Measurements from ENCODE around the gene RNF148.
"Not testable (repeated sequence)": the region's sequence is repeated elsewhere in the genome, so short reads cannot be mapped to it uniquely, and the experiment has no call there.

RNF148 gene

DNA sequence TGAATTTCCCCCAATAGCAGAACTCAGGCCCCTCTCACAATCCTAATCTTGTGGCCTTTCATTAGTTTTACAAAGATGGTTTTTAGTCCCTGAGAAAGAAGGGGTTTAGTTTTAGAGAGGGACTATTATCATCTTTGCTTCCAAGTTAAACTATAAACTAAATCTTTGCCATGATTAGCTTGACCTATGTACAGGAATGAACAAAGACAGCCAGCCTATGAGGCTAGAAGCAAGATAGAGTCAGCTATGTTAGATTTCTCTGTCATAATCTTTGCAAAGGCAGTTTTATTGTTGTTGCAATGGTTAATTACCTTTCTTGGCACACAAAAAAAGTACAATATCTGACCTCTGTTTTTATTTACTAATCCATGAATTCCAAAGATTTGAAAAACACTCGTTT lies 22.9 kb downstream of the RNF148 start:
- H3K36me3 Mint-ChIP-seq, result no peaks in the 10 kb centered on the region
- no peak overlapping the region for H3K27ac Mint-ChIP-seq
- no peak for DNase-seq
- peaks cover 8% of the 10 kb centered on the region for H3K9me3 Mint-ChIP-seq
- CTCF ChIA-PET, result no interaction called here
- H3K27me3 Mint-ChIP-seq, result no peaks in the 10 kb centered on the region
- no peak overlapping the region for H3K4me3 Mint-ChIP-seq
- H3K4me1 Mint-ChIP-seq, result no peaks in the 10 kb centered on the region

DNA sequence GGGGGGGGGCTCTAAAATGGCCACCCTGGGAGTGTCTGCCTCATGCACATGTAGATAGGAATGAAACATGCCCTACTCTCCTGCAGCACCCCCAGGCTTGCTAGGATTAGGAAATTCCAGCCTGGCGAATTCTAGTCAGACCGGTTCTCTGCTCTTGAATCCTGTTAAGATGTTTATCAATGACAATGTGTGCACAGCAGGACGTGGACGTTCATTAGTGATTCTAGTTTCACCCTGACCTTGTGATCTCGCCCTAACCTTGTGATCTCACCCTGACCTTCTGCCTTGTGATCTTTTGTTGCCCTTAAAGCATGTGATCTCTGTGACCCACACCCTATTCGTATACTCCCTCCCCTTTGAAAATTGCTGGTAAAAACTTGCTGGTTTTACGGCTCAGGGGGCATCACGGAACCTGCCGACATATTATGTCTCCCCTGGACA lies 23.4 kb downstream of the RNF148 start:
- CTCF ChIA-PET, H3K9me3 Mint-ChIP-seq, H3K27ac Mint-ChIP-seq, H3K36me3 Mint-ChIP-seq, H3K27me3 Mint-ChIP-seq, DNase-seq, H3K4me3 Mint-ChIP-seq, H3K4me1 Mint-ChIP-seq: not testable (repeated sequence)

DNA sequence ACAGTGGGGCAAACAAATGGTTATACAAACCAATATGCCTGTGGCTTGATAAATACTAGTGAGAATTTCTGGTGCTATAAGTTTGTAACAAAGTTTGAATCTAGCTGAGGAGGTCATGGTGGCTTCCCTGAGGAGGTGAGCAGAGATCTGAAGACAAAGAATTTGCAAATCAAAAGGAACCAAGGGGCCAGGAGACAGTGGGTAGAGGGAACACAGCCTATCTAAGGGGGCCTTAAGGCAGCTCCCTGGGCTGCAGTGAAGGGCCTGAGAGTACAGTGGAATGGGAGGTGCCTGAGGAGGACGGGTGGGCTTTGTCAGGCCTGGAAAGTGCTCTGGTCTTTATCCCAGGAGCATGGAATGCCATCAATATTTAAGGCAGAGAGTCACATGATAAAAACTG lies 25.6 kb downstream of the RNF148 start:
- Mint-ChIP-seq H3K4me3 (no peak overlapping the region), H3K27me3 (no peaks in the 10 kb centered on the region), H3K9me3 (peaks cover 18% of the 10 kb centered on the region), H3K27ac (no peak overlapping the region), H3K36me3 (no peaks in the 10 kb centered on the region), H3K4me1 (no peaks in the 10 kb centered on the region)
- CTCF ChIA-PET, result no interaction called here
- no peak for DNase-seq

DNA sequence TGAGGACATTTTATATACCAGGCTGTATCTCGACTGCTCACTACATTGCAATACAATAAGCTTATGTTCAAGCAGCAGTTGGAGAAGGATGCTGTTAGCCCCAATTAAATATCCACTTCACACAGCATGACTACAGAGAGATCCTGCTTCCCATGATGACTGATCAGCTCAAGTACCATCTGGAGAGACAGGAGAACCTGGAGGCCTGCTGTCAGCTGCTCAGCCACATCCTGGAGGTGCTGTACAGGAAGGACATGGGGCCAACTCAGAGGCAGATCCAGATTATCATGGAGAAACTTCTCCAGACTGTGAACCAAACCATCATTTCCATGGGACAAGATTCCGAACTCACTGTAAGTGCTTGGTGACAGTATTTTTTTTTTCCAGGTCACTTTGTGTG lies 26.3 kb downstream of the RNF148 start:
- Mint-ChIP-seq H3K27me3 (no peaks in the 10 kb centered on the region), H3K27ac (no peak overlapping the region), H3K4me3 (no peak overlapping the region), H3K4me1 (no peaks in the 10 kb centered on the region), H3K9me3 (peaks cover 18% of the 10 kb centered on the region), H3K36me3 (no peaks in the 10 kb centered on the region)
- CTCF ChIA-PET, result no interaction called here
- DNase-seq, result no peak

DNA sequence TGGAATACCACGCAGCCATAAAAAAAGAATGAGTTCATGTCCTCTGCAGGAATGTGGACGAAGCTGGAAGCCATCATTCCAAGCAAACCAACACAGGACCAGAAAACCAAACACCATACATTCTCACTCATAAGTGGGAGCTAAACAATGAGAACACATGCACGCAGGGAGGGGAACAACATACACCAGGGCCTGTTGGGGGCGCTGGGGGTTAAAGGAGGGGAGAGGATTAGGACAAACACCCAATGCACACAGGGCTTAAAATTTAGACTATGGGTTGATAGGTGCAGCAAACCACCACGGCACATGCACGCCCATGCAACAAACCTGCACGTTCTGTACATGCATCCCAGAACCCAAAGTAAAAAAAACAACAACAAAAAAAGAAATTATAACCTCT lies 27.1 kb downstream of the RNF148 start:
- Mint-ChIP-seq H3K4me3 (no peak overlapping the region), H3K36me3 (no peaks in the 10 kb centered on the region), H3K27ac (no peak overlapping the region), H3K9me3 (peaks cover 18% of the 10 kb centered on the region), H3K27me3 (no peaks in the 10 kb centered on the region), H3K4me1 (no peaks in the 10 kb centered on the region)
- CTCF ChIA-PET, result no interaction called here
- no peak for DNase-seq

DNA sequence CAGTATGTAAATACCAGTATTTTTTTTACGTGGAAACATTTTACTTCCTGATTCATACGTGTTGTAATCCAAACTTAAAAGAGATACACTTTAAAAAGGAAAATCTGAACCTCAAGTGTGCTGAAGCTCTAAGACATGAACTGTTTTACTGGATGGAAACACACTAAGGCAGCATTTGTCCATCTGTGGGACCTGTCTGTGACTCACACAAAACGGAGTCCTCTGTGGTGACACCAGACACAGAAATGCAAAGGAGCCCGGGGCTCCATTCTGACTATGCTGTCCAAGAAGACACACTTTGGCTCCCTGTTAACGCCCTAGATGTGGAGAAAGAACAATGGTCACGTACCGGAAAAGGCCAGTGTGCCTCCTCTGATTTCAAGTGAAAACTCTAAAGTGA lies 27.7 kb downstream of the RNF148 start:
- no peaks in the 10 kb centered on the region for H3K36me3 Mint-ChIP-seq
- CTCF ChIA-PET, result no interaction called here
- DNase-seq, result no peak

DNA sequence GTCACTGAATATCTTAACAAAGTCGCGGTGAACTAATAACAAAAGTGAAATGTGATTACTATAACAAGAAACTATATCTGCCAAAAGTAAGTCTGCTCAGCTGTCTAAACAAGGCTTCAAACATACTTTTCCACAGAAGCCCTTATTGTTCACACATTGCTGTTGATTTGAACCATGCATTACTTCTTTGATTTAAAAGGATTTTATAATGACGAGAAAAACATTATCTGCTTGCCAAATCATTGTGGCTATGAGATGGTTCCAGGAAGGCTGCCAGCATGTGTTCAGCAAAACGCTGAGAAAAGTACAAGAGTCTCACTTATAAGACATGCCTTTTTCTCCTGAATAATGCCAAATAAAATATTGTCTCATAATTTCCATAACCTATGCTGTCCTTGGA lies 28.2 kb downstream of the RNF148 start:
- CTCF ChIA-PET, result no interaction called here
- Mint-ChIP-seq H3K36me3 (no peaks in the 10 kb centered on the region), H3K4me1 (no peaks in the 10 kb centered on the region), H3K27me3 (no peaks in the 10 kb centered on the region), H3K4me3 (no peak overlapping the region), H3K9me3 (peaks cover 18% of the 10 kb centered on the region), H3K27ac (no peak overlapping the region)
- DNase-seq, result no peak

More for the DNA sequence above, 27.7 kb downstream of the RNF148 start:
- Mint-ChIP-seq H3K27me3 (no peaks in the 10 kb centered on the region), H3K27ac (no peak overlapping the region), H3K4me1 (no peaks in the 10 kb centered on the region), H3K4me3 (no peak overlapping the region), H3K9me3 (peaks cover 18% of the 10 kb centered on the region)

DNA sequence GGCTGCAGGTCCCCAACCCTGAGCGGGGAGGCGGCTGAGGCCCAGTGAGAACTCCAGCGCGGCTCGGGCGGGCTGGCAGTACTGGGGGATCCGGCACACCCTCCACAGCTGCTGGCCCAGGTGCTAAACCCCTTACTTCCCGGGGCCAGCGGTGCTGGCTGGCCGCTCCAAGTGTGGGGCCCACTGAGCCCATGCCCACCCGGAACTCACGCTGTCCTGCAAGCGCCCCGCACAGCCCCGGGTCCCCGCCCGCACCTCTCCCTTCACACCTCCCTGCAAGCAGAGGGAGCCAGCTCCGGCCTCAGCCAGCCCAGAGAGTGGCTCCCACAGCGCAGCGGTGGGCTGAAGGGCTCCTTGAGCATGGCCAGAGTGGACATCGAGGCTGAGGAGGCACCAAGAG lies 28.8 kb downstream of the RNF148 start:
- Mint-ChIP-seq H3K4me1 (no peaks in the 10 kb centered on the region), H3K4me3 (no peak overlapping the region), H3K27me3 (no peaks in the 10 kb centered on the region), H3K36me3 (no peaks in the 10 kb centered on the region), H3K27ac (no peak overlapping the region), H3K9me3 (peaks cover 18% of the 10 kb centered on the region)
- CTCF ChIA-PET, result no interaction called here
- DNase-seq, result no peak

DNA sequence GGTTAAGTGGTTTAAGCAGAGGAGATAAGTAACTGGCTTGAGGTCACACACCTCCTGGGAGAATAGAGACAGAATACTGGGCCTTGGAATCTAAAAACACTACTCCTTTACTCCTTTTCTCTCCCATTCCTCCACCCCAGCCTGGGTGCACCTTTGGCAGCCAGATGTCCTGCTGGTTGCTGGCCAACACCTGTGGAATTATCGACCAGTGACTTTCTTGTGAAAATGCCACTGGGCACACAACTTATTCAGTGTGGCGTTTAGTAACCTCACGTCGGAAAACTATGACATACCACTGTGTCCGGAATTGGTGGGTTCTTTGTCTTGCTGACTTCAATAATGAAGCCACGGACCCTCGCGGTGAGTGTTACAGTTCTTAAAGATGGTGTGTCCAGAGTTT lies 30.2 kb downstream of the RNF148 start:
- Mint-ChIP-seq H3K27ac (no peak overlapping the region), H3K4me3 (no peak overlapping the region), H3K27me3 (no peaks in the 10 kb centered on the region), H3K9me3 (peaks cover 23% of the 10 kb centered on the region), H3K36me3 (no peaks in the 10 kb centered on the region), H3K4me1 (no peaks in the 10 kb centered on the region)
- CTCF ChIA-PET, result no interaction called here
- no peak for DNase-seq

DNA sequence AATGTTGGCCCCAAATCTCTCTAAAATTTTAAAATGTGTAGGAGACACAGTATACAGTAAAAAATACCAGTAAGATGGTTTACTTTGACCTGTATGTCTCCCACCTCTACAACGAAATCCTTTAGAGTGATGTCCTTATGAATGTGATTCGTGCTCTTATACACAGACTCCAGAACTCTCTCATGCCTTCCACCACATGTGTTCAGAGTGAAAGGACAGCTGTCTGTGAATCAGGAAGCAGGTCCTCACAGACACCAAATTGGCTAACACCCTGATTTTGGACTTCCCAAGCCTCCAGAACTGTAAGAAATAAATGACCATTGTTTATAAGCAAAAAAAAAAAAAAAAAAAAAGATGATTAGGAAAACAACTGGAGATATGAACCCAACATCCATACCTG lies 39.0 kb downstream of the RNF148 start:
- no peak overlapping the region for H3K27ac Mint-ChIP-seq

DNA sequence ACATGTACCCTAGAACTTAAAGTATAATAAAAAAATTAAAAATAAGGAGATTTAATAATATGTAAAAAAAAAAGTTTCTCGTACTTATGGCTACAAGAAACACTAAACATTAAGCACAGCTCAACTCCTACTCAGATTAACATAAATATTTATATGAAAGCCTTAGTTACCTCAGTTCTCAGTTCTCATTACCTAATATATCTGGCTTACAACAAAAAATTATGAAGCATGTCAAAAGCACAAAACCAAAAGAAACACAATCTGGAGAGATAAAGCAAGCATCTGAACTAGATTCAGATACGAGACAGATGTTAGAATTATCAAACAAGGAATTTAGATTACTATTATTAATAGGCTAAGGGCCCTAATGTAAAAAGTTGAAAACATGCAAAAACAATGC lies 43.9 kb downstream of the RNF148 start:
- H3K9me3 Mint-ChIP-seq, result no peaks in the 10 kb centered on the region
- no peak overlapping the region for H3K4me3 Mint-ChIP-seq
- H3K27me3 Mint-ChIP-seq, result no peaks in the 10 kb centered on the region
- H3K4me1 Mint-ChIP-seq, result no peaks in the 10 kb centered on the region
- CTCF ChIA-PET, result no interaction called here
- no peak for DNase-seq
- no peak overlapping the region for H3K27ac Mint-ChIP-seq
- no peaks in the 10 kb centered on the region for H3K36me3 Mint-ChIP-seq

More for the DNA sequence above, 39.0 kb downstream of the RNF148 start:
- no peaks in the 10 kb centered on the region for H3K36me3 Mint-ChIP-seq
- no peaks in the 10 kb centered on the region for H3K27me3 Mint-ChIP-seq
- CTCF ChIA-PET, result no interaction called here
- peaks cover 4% of the 10 kb centered on the region for H3K9me3 Mint-ChIP-seq
- H3K4me1 Mint-ChIP-seq, result no peaks in the 10 kb centered on the region
- H3K4me3 Mint-ChIP-seq, result no peak overlapping the region
- no peak for DNase-seq

DNA sequence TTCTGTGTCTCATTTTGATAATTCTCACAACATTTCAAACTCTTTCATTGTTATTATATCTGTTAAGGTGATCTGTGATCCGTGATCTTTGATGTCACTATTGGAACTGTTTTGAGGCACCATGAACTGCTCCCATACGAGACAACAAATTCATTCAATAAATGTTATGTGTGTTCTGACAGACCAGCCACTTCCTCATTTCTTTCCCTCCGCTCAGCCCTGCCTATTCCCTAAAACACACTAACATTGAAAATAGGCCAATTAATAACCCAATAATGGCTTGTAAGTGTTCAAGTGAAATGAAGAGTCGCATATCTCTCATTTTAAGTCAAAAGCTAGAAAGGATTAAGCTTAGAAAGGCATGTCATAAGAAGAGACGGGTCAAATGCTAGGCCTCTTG lies 49.0 kb downstream of the RNF148 start:
- no peaks in the 10 kb centered on the region for H3K36me3 Mint-ChIP-seq
- no peak overlapping the region for H3K4me3 Mint-ChIP-seq
- CTCF ChIA-PET, result no interaction called here
- no peaks in the 10 kb centered on the region for H3K4me1 Mint-ChIP-seq
- H3K27me3 Mint-ChIP-seq, result no peaks in the 10 kb centered on the region
- no peak for DNase-seq
- no peak overlapping the region for H3K27ac Mint-ChIP-seq
- H3K9me3 Mint-ChIP-seq, result no peaks in the 10 kb centered on the region

DNA sequence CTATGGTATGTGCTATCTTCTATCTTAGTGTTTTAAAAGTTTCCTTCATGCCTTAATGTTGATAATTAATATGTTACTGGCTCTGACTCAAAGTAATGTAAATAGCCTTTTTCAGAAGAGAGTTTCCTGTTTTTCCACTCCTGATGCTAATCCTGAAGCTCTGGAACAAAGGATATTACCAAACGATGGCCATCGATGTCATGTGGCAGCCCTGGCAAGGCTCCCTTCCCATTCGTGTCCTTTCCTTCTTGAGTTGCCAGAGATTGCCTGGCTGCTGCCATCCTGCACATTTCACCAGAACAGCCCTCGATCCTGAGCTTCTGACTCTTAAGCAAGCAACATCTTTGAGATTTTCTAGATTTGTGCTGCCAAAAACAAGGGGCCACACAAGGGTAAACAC lies 49.8 kb downstream of the RNF148 start:
- H3K27ac Mint-ChIP-seq, result no peak overlapping the region
- H3K36me3 Mint-ChIP-seq, result no peaks in the 10 kb centered on the region
- no peak overlapping the region for H3K4me3 Mint-ChIP-seq
- CTCF ChIA-PET, result no interaction called here
- H3K9me3 Mint-ChIP-seq, result no peaks in the 10 kb centered on the region
- H3K27me3 Mint-ChIP-seq, result no peaks in the 10 kb centered on the region
- no peaks in the 10 kb centered on the region for H3K4me1 Mint-ChIP-seq
- DNase-seq, result no peak

Data from activated naive CD4-positive, alpha-beta T cell treated with anti-CD3 and anti-CD28 coated beads, Interleukin-2, amount 10 ng/mL, durations not matched to agents 7 days and 5 days (primary cell).